Measurements from ENCODE around the gene LGALS3BP. TPM values are rescaled to one million over a fixed set of nuclear protein-coding genes. Genes with fewer than 3 reads are reported as not detected.
A peak's percentile ranks its signal among the peaks of the same experiment; 100 is the strongest.
"Not testable (repeated sequence)": the region's sequence is repeated elsewhere in the genome, so short reads cannot be mapped to it uniquely, and the experiment has no call there.

Gene LGALS3BP
- total RNA-seq, 1 donor from 2014 or later: 10.6 TPM

GRCh38 chr17:78947235-78948149, 32.2 kb downstream of the LGALS3BP start:
- no peak for DNase-seq (ENCODE audit: low spot score in 2 of 2)
- no peak for FAIRE-seq

- no peak for FAIRE-seq
Measured at GRCh38 chr17:78946631-78947030, 33.1 kb downstream of the LGALS3BP start.

DNA sequence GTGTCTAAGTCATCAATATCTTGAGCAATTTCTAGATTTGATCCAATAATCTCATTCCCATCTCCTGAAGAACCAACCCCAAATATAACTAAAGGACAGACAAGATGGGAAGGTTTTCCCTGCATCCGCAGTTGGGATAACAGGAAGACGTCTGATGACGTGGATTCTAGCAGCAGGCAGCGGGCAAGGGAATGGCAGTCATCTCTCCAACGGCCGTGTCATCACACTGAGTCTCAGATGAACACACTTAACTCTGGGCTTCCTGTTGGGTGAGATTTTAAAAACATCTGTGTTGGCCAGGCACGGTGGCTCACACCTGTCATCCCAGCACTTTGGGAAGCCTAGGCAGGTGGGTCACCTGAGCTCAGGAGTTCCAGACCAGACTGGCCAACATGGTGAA, 33.6 kb downstream of the LGALS3BP start:
- FAIRE-seq (no peak), DNase-seq (ENCODE audit: low spot score in 2 of 2) (no peak)

More at GRCh38 chr17:78946631-78947030, 33.1 kb downstream of the LGALS3BP start:
- DNase-seq (ENCODE audit: low spot score in 2 of 2): no peak

GRCh38 chr17:78945455-78945854, 34.3 kb downstream of the LGALS3BP start:
- FAIRE-seq; DNase-seq (ENCODE audit: low spot score in 2 of 2): not testable (repeated sequence)

- DNase-seq (ENCODE audit: low spot score in 2 of 2) (no peak), FAIRE-seq (no peak)
Measured at GRCh38 chr17:78944956-78945355, 34.8 kb downstream of the LGALS3BP start.

DNA sequence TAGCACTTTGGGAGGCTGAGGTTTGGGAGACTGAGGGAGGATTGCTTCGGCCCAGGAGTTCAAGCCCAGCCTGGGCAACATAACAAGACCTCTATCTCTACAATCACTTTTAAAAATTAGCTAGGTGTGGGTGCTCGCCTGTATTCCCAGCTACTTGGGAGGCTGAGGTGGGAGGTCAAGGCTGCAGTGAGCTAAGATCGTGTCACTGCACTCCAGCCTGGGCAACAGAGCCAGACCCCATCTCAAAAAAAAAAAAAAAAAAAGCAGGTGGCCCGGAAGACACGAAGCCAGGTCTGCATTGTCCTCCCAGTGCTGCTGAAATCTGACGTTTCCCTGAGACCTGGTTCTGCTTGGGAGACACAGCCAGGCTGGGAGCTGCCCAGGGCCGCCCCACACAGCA, 35.7 kb downstream of the LGALS3BP start:
- no peak for FAIRE-seq

DNA sequence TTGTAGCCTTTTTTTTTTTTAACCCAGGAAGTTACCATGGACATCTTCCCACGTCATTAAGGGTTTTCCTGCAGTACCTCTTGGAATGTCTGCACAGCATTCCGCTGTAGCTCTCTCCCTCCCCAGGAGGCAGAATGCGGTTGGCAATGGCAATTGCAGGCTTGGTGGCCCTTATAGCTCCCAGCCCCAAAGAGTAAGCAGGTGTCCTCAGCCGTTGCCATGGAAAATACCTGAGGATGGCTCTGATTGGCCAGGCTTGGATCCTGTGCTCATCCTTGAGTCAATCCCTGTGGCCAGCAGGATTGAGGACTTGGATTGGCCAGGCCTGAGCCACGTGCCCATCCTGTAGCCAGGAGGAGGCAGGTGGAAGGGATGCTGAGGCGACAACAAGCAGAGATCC, 39.0 kb downstream of the LGALS3BP start:
- FAIRE-seq: no peak
- no peak for DNase-seq (ENCODE audit: low spot score in 2 of 2)

More for the DNA sequence above, 35.7 kb downstream of the LGALS3BP start:
- no peak for DNase-seq (ENCODE audit: low spot score in 2 of 2)

DNA sequence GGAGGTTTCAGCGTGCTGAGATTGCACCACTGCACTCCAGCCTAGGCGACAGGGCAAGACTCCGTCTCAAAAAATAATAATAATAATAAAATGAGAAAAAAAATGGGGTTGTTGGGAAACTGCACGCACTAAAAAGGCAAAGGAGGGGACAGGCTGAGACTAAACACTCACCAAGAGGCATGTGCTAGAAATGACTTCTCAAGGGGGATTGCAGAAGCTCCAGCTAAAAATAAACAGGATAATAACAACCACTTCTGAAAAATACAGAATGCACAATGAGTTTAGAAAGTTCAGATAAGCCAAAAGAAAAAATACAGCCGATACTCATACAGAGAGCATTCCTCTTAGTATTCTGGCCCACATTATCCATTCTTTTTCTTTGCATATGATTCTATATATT, 39.5 kb downstream of the LGALS3BP start:
- no peak for DNase-seq (ENCODE audit: low spot score in 2 of 2)
- no peak for FAIRE-seq

- DNase-seq (ENCODE audit: low spot score in 2 of 2) (no peak), FAIRE-seq (no peak)
Measured at GRCh38 chr17:78939615-78940014, 40.1 kb downstream of the LGALS3BP start.

- DNase-seq (ENCODE audit: low spot score in 2 of 2) (no peak), FAIRE-seq (no peak)
Measured at GRCh38 chr17:78937561-78937960, 42.2 kb downstream of the LGALS3BP start.

DNA sequence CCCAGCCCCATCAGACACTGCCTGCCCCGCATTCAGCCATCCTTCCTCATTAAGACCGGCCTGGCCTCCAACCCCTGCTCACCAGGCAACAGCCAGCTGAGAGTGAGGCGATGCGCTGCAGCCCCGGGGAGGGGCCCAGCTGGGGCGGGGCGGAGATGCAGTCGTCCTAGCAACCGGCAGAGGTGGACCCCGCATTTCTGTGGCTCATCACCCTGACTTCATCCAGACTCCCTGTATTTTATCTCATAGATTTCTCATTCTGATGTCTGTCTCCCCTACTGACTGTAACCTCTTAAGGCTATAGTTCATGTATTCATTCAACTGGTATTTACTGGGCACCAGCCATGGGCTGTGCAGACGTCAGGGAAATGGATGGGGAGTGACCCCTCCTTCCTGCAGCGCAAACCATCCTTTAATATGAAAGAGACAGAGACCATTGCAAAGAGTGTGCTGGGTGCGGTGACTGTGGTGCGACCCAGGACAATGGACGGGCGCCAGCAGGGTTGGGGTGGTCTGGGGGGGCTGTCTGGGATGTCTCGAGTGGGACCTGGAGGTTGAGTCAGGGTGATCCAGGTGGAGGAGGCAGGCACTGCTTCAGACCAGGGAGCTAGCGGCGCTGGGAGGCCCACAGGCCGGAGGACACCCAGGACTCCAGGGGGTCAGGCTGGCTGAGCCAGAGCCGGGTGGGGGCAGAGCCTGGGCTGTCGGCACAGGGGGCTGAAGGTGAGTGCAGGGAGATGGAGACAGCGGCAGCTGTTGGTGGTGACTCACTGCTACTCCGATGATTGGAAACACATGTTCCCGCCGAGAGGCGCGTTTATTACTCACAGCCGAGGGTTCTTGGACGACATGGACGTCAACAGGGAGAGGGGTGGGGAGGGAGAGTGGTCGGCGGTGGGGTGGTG, 44.1 kb downstream of the LGALS3BP start:
- FAIRE-seq (no peak), DNase-seq (ENCODE audit: low spot score in 2 of 2) (no peak)

DNA sequence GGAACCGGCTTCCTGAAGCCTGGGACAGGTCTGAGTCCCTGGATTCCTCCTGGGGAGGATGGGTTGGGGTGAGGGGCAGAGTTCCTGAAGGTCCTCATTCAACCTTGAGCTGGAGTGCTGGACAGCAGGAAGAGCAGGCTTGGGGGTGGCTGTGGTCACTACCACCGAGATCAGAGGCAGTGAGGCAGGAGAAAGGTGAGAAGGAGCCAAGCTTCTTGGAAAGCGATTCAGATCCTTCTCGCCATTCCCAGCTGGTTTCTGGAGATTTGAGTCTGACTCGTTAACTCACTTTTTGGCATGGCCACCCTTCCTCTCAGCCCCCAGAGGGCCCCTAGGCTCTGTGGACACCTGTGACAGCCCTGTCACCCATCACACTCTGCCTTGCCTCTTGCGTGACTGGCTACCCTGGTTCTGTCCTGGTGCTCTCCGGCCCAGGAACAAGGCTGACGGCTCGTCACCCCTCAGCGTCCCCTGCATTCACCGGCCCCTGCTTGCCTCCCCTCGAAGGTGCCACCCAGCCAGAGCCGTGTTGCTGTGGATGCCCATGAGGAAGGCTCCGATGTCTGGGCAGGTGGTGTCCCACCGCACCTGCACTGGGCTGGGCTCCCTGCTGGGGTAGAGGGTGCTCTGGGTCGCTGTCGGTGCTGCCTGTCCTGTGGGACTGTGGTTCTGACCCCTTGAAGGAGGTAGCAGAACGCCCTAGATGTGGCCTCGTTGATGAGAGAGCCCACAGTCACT, 44.9 kb downstream of the LGALS3BP start:
- DNase-seq (ENCODE audit: low spot score in 2 of 2) (no peak), FAIRE-seq (no peak)

- DNase-seq (ENCODE audit: low spot score in 2 of 2): peak; percentile 74 to 87
- FAIRE-seq: no peak
Measured at GRCh38 chr17:78933959-78934568, 45.7 kb downstream of the LGALS3BP start.

- DNase-seq (ENCODE audit: low spot score in 2 of 2): peak in 1 of 2 donors; percentile 33
Measured at GRCh38 chr17:78933025-78933958, 46.4 kb downstream of the LGALS3BP start.

DNA sequence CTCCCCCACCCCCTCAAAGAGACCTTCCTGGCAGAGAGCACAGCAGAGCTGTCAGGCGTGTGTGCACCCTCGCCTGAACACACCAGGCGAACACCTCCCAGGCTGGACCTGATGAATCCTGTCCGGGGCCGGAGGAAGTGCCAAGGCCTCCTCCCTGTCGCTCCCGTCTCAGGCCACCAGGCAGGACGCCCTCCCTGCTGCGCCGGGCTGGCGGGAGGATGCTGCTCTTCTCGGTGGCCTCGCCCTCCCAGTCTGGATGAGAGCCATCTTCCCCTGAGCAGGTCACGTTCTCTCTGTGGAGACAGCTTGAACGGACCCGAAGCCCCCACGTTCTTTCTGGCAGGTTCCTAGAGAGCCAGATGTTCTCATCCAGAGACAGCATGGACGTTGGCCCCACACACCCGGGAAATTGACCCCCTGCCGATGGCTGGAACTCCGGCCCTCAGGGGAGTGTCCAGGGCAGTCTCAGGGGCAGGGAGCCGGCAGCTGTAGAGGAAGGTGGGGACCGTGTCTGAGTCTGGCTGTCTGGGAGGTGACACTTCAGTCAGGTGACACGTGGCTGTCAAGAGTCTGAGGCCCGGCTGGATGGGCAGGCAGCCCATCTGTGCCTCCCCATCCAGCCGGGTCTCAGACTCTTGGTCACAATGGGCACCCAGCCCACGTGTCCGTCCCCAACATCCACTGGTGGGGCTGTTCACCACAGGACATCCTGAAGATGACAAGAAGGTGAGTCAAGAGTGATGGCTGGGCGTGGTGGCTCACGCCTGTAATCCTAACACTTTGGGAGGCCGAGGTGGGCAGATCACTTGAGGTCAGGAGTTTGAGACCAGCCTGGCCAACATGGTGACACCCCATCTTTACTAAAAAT, 49.6 kb downstream of the LGALS3BP start:
- FAIRE-seq: no peak
- DNase-seq (ENCODE audit: low spot score in 2 of 2): no peak

More at GRCh38 chr17:78933025-78933958, 46.4 kb downstream of the LGALS3BP start:
- FAIRE-seq: no peak

GRCh38 chr17:78925662-78926555, 53.8 kb downstream of the LGALS3BP start:
- FAIRE-seq: no peak
- DNase-seq (ENCODE audit: low spot score in 2 of 2): peak; percentile 61 to 79

- FAIRE-seq (no peak), DNase-seq (ENCODE audit: low spot score in 2 of 2) (peak; percentile 92 to 96)
Measured at GRCh38 chr17:78925234-78925633, 54.5 kb downstream of the LGALS3BP start, which contains the start of gene TIMP2. Gene TIMP2 (minus strand): TSS chr17:78925387. CDS start chr17:78925088, 299 bp downstream.
